ENCODE results near the gene SPSB4.

Gene SPSB4

GRCh38 chr3:141167681-141168080, 116.5 kb downstream of the SPSB4 start:
- DNase-seq = no peak

GRCh38 chr3:141170678-141171295, 119.6 kb downstream of the SPSB4 start:
- DNase-seq = no peak

- no peak for DNase-seq
Measured at GRCh38 chr3:141174674-141175073, 123.5 kb downstream of the SPSB4 start.

DNA sequence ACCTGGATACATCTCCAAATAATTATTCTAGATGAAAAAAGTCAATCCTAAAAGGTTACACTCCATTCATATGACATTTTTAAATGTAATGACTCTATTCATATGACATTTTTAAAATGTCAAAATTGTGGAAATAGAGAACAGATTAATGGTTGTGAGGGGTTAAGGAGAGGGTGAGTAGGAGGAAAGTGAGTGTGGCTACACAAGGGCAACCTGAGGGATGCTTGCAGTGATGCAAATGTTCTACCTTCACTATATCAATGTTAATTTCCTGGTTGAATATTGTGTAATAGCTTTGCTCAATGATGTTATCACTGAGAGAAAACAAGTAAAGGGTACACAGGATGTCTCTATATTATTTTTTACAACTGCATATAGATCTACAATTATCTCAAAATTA, 125.6 kb downstream of the SPSB4 start:
- no peak for DNase-seq

DNA sequence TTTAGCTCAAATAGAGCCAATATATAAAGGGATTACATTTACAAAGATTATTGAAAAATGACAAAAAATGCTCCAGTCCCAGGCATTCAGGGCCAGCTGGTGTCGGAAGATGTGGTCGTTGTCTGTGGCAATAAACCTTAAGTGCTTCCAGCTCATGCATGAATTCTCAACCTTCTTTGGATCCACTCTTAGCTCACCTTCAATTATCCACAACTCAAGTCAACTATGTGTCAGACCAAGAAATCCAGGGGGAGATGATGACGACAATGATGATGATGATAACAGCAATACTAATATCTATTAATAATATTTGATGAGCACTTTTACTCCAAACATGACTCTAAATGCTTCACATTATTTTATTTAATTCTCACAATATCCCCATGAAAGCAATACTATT, 126.9 kb downstream of the SPSB4 start:
- no peak for DNase-seq

- DNase-seq = no peak
Measured at GRCh38 chr3:141178551-141178950, 127.4 kb downstream of the SPSB4 start.

- DNase-seq = no peak
Measured at GRCh38 chr3:141179983-141180382, 128.8 kb downstream of the SPSB4 start.

DNA sequence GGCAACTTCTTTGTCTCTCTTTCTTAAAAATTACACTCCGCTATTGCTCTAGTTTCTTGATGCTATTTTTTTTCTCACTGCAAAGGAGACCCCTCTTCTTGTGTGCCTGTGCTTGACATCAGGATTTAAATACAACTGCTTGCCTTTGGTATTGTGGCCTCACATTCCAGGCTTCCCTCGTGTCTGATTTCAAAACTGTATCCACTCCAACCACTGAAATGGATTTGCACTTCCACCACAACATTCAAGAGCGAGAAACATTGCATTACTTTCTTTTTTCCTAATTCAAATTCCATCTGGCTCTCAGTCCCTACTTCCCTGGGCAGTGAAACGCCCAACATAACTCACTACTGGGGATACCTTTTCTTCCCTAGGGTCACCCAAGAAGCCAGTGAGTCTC, 130.0 kb downstream of the SPSB4 start:
- DNase-seq = no peak

- DNase-seq = no peak
Measured at GRCh38 chr3:141181819-141182218, 130.7 kb downstream of the SPSB4 start.

DNA sequence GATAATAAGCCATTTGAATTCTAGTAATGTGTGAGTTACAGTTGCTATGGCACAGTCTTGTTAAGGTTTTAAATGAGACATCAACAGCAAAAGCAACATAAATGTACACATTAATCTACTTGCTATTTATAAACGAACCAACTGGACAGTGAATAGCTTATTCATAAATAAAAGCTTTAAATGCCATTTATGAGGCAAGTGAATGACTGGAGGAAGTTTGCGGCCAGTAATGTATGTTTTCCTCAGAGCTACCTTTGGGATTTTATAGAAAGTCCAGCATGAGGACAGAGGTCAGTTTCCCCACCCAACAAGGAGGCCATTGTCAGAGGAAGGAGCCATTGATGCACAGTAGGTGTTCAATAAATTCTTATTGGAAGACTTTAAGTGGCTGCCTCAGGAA, 132.5 kb downstream of the SPSB4 start:
- no peak for DNase-seq

DNA sequence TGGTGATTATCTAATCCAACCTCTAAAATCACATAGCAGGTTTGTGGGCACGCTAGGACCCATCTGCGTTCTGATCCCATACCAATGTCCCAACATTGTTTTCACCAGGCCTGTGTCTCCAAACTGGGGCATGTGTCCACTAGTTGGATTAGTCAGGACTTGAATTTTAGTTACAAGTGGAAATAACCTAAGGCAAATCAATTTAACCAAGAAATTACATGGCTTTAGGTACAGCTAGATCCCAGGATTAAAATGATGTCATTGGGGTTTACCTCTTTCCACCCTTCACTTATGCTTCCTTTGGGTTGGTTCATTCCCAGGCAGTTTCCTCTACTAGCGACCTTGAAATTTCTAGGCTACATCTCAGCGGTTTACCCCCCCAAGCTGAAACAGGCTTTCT, 133.3 kb downstream of the SPSB4 start:
- DNase-seq = no peak

- DNase-seq = no peak
Measured at GRCh38 chr3:141191097-141191749, 140.1 kb downstream of the SPSB4 start.

GRCh38 chr3:141192345-141192744, 141.2 kb downstream of the SPSB4 start:
- DNase-seq = peak; percentile 96

GRCh38 chr3:141193066-141193830, 142.1 kb downstream of the SPSB4 start:
- no peak for DNase-seq

Measured in CD4-positive, alpha-beta T cell treated with Interleukin-10 for 1 hour (primary cell).